Erythroblast (primary cell): ENCODE measurements around the gene COQ3.

Experiments
- GATA1 ChIP-seq: IDR thresholded peaks from 2 replicates; pipeline ENCODE4 v1.6.1; 2011; ENCODE audit warnings: low read depth, mild to moderate bottlenecking, control low read depth, low read length, moderate library complexity
- POLR2A ChIP-seq: IDR thresholded peaks from 2 replicates; pipeline ENCODE4 v1.6.1; 2011; ENCODE audit warnings: mild to moderate bottlenecking, low read length

DNA sequence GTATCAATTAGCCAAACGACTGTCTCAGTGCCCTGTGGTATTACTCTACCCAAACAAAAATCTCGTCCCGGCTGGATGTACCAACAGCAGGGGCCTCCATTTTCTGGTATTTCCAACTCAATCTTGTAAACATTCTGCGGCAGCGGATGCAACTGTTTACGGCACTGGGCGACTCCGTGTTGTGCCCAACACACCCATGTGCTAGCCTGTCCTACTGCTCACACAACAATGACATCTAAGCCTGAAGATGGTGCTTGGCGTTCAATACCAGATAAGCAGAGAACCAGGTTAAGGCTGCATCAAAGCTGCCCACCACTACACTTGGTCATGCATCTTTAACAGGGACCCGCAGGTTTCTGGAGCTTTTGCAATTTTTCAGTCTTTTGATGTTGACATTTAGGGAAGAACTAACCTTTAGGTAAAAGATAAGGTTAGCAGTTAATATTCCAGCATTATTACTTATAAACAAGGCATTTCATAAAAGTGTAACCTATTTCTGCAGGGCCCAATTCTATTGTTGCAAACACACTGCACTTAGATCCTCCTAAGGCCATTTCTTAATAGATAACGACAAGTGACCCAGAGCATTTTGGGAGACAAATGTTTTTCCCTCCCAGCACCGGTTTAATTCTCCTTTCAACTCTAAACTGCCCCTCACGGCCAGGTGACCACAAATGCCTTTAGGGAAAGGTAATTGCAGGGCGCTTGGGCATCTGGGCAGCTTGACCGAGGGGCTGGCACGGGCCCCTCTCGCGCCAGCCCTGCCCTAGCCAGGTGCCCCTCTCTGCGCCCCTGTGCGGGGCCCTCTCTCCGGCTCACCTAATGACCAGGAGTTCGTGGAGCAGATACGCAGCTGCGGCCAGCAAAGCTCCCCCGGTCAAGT lies 45.5 kb downstream of the COQ3 start:
- no peak for TF ChIP-seq POLR2A
- TF ChIP-seq GATA1, result no peak
